Neural progenitor cell (in vitro differentiated cells): ENCODE data around the gene HS3ST3A1.

Experiments
- CTCF ChIP-seq: fragments of 200-600 bp; sonication (generic); IDR thresholded peaks from 2 replicates; pipeline ENCODE4 v1.5.1; 2017; ENCODE audit warnings: antibody characterized with exemption, mild to moderate bottlenecking
- EZH2phosphoT487 ChIP-seq: fragments of 200-600 bp; sonication (generic); IDR thresholded peaks from 2 replicates; pipeline ENCODE4 v1.6.1; 2017; ENCODE audit warnings: antibody characterized with exemption

- TF ChIP-seq CTCF (no peak), EZH2phosphoT487 (no peak)
Measured at GRCh38 chr17:13631529-13631928, 29.8 kb upstream of the HS3ST3A1 start.
